Measurements from ENCODE around the gene RBM41. TPM values are rescaled to one million over a fixed set of nuclear protein-coding genes. Genes with fewer than 3 reads are reported as not detected.

The RBM41 gene
- total RNA-seq (2014; rRNA removed; shearing (Covaris generic)), result 16.6 and 20.0 TPM in 2 replicates
- polyA plus RNA-seq (2016; fragmentation: Nextera tagmentation; extraction: Ambion mirVana), result 13.4 and 21.9 TPM in 2 replicates
- long read RNA-seq, partial matches to known transcripts, result 1 of 6 reads
- long read RNA-seq, other reads (novel, unspliced or antisense), result 4 of 6 reads

GRCh38 chrX:107118322-107119147 is at the start of gene RBM41:
RBM41 (minus strand) TSS chrX:107118822; CDS start chrX:107118773, 49 bp downstream.
- H2AFZ ChIP-seq, result no peak within 1 kb of the TSS
- Mint-ChIP-seq H3K4me3 (peak within 1 kb of the TSS; percentile 100), H3K4me1 (peaks cover 11% of the 10 kb centered on the region), H3K27ac (peak within 1 kb of the TSS; percentile 99), H3K36me3 (ENCODE audit: low read depth) (peaks cover 33% of the 10 kb centered on the region), H3K27me3 (ENCODE audit: insufficient read depth, low read depth, poor library complexity) (peaks cover 3% of the 10 kb centered on the region), H3K9me3 (no peaks in the 10 kb centered on the region)
- peaks cover 9% of the 10 kb centered on the region for H3K79me2 ChIP-seq (replicated peaks; ENCODE audit: insufficient read depth)
- no peaks in the 10 kb centered on the region for H4K20me1 ChIP-seq (replicated peaks; ENCODE audit: insufficient read depth)
- H3K27ac ChIP-seq (ENCODE audit: low read depth), result peak within 1 kb of the TSS; percentile 66; the same call in 1 of the 2 replicates
- H3K27me3 ChIP-seq (ENCODE audit: insufficient read depth), result no peaks in the 10 kb centered on the region
- peak within 1 kb of the TSS; percentile 77 for H3K4me2 ChIP-seq
- H3K9me2 ChIP-seq (ENCODE audit: insufficient read depth), result no peaks in the 10 kb centered on the region
- peak within 1 kb of the TSS; percentile 69 for H3K4me3 ChIP-seq
- H3F3A ChIP-seq (replicated peaks; ENCODE audit: low read depth), result no peaks in the 10 kb centered on the region
- ATAC-seq (peak; percentile 100), DNase-seq (ENCODE audit: low spot score) (peak; percentile 77)
- TF ChIP-seq ETS1 (IDR thresholded peaks at IDR 0.05) (peak; percentile 81), REST (IDR thresholded peaks at IDR 0.05; ENCODE audit: unreplicated experiment) (no peak)
- H3K36me3 ChIP-seq (ENCODE audit: insufficient read depth), result peaks cover 11% of the 10 kb centered on the region; the same call in 1 of the 2 replicates
- 0 out of 2 replicates have a peak, but pooled peaks cover 4% of the 10 kb centered on the region for H3K4me1 ChIP-seq (ENCODE audit: insufficient read depth)

- Histone ChIP-seq H2AFZ (no peak overlapping the region), H3K9me2 (ENCODE audit: insufficient read depth) (no peaks in the 10 kb centered on the region), H3K4me1 (ENCODE audit: insufficient read depth) (no peaks in the 10 kb centered on the region), H3K27ac (ENCODE audit: low read depth) (no peak overlapping the region), H3K79me2 (replicated peaks; ENCODE audit: insufficient read depth) (no peaks in the 10 kb centered on the region), H3F3A (replicated peaks; ENCODE audit: low read depth) (no peaks in the 10 kb centered on the region), H3K4me2 (no peak overlapping the region), H3K4me3 (no peak overlapping the region), H3K36me3 (ENCODE audit: insufficient read depth) (no peaks in the 10 kb centered on the region), H3K27me3 (ENCODE audit: insufficient read depth) (no peaks in the 10 kb centered on the region), H4K20me1 (replicated peaks; ENCODE audit: insufficient read depth) (no peaks in the 10 kb centered on the region)
- Mint-ChIP-seq H3K36me3 (ENCODE audit: low read depth) (0 out of 3 replicates have a peak, but pooled peaks cover 3% of the 10 kb centered on the region), H3K4me1 (no peaks in the 10 kb centered on the region), H3K9me3 (no peaks in the 10 kb centered on the region), H3K27ac (no peak overlapping the region), H3K4me3 (no peak overlapping the region), H3K27me3 (ENCODE audit: insufficient read depth, low read depth, poor library complexity) (no peaks in the 10 kb centered on the region)
- ATAC-seq (no peak), DNase-seq (ENCODE audit: low spot score) (no peak)
- TF ChIP-seq EZH2phosphoT487 (IDR thresholded peaks at IDR 0.05; ENCODE audit: unreplicated experiment) (no peak), CTCF (conservative IDR thresholded peaks at IDR 0.05; ENCODE audit: low read depth in 2 of 2) (no peak), ETS1 (IDR thresholded peaks at IDR 0.05) (no peak), STAT1 (IDR thresholded peaks at IDR 0.05; ENCODE audit: unreplicated experiment) (no peak), NANOG (IDR thresholded peaks at IDR 0.05; ENCODE audit: borderline replicate concordance) (no peak)
Measured at GRCh38 chrX:107168257-107168656, 49.6 kb upstream of the RBM41 start.
